GM23338 (cell line): ENCODE data around the gene RUNX1.

ENCODE experiments used
- EZH2 ChIP-seq: fragments of 200-600 bp; sonication (generic); IDR thresholded peaks from one replicate; pipeline ENCODE4 v1.8.0; 2017; ENCODE audit warnings: antibody characterized with exemption, mild to moderate bottlenecking, low read depth; ENCODE audit not compliant: unreplicated experiment
- EZH2phosphoT487 ChIP-seq: fragments of 200-600 bp; sonication (generic); IDR thresholded peaks from one replicate; pipeline ENCODE4 v1.8.1; 2018; ENCODE audit warnings: antibody characterized with exemption; ENCODE audit not compliant: unreplicated experiment
- POLR2AphosphoS5 ChIP-seq: IDR thresholded peaks from 2 replicates; pipeline ENCODE4 v1.6.1; 2016; ENCODE audit warnings: antibody characterized with exemption, low read depth
- TF ChIP-seq, protein P1 (sequence below): IDR thresholded peaks from one replicate; pipeline ENCODE4 v1.6.1; 2018; ENCODE audit warnings: antibody characterized with exemption; ENCODE audit not compliant: unreplicated experiment
- TF ChIP-seq, protein P2 (sequence below), 2 experiments: fragments of 200-600 bp in 1 of 2; sonication (generic) in 1 of 2; conservative IDR thresholded peaks; 2 replicates each; pipeline versions ENCODE4 v1.5.1 to v1.6.1; 2016 to 2017; ENCODE audit warnings: antibody characterized with exemption in 2 of 2, low read depth in 2 of 2, mild to moderate bottlenecking in 2 of 2, moderate library complexity in 1 of 2

DNA sequence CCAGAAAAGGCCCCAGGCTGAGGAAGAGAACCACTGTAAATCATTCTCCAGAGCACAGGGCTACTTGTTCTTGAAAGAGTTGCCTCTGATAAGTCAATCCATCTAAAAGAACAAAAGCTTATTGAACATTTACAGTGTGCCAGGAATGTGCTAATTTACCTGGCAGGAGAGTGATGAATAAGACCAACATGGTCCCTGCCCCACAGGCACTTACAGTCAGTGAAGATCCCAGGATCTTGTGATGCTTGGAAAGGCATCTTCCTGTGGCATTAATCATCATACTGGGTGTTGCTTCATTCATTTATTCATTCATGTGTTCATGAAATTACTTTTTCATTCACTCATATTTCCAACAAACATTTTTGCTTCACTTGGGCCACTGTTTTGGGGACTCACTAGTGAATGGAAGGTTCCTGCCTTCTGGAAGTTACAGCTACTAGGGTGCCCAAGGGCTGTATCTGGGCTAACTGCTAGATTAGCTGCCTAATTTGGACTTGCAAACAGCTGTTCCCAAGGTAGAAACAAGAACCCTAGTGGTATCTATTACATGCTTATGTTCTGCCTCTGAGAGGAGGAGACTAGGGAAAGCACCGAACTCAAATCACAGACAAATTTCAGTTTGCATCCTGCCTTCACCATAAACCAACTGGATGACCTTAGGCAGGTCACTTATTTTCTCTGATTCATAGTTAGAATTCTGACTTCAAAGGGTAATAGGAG lies 246.8 kb downstream of the RUNX1 start:
- no peak for TF ChIP-seq EZH2
- TF ChIP-seq, protein P1, sequence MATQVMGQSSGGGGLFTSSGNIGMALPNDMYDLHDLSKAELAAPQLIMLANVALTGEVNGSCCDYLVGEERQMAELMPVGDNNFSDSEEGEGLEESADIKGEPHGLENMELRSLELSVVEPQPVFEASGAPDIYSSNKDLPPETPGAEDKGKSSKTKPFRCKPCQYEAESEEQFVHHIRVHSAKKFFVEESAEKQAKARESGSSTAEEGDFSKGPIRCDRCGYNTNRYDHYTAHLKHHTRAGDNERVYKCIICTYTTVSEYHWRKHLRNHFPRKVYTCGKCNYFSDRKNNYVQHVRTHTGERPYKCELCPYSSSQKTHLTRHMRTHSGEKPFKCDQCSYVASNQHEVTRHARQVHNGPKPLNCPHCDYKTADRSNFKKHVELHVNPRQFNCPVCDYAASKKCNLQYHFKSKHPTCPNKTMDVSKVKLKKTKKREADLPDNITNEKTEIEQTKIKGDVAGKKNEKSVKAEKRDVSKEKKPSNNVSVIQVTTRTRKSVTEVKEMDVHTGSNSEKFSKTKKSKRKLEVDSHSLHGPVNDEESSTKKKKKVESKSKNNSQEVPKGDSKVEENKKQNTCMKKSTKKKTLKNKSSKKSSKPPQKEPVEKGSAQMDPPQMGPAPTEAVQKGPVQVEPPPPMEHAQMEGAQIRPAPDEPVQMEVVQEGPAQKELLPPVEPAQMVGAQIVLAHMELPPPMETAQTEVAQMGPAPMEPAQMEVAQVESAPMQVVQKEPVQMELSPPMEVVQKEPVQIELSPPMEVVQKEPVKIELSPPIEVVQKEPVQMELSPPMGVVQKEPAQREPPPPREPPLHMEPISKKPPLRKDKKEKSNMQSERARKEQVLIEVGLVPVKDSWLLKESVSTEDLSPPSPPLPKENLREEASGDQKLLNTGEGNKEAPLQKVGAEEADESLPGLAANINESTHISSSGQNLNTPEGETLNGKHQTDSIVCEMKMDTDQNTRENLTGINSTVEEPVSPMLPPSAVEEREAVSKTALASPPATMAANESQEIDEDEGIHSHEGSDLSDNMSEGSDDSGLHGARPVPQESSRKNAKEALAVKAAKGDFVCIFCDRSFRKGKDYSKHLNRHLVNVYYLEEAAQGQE = no peak
- no peak for TF ChIP-seq POLR2AphosphoS5
- TF ChIP-seq, protein P2, sequence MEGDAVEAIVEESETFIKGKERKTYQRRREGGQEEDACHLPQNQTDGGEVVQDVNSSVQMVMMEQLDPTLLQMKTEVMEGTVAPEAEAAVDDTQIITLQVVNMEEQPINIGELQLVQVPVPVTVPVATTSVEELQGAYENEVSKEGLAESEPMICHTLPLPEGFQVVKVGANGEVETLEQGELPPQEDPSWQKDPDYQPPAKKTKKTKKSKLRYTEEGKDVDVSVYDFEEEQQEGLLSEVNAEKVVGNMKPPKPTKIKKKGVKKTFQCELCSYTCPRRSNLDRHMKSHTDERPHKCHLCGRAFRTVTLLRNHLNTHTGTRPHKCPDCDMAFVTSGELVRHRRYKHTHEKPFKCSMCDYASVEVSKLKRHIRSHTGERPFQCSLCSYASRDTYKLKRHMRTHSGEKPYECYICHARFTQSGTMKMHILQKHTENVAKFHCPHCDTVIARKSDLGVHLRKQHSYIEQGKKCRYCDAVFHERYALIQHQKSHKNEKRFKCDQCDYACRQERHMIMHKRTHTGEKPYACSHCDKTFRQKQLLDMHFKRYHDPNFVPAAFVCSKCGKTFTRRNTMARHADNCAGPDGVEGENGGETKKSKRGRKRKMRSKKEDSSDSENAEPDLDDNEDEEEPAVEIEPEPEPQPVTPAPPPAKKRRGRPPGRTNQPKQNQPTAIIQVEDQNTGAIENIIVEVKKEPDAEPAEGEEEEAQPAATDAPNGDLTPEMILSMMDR (conservative IDR thresholded peaks at IDR 0.05; ENCODE audit: low read depth in 2 of 2) = no peak
- TF ChIP-seq EZH2phosphoT487 = no peak
